H1 (cell line): ENCODE data around the gene SLC16A11. TPM values are rescaled to one million over a fixed set of nuclear protein-coding genes. Genes with fewer than 3 reads are reported as not detected.

Experiments used
- CTCF ChIA-PET: fragments of 300-600 bp; sonication (Branson Sonifier 250); formaldehyde crosslinking; loops from one replicate; lab custom pipeline; 2021; ENCODE audit not compliant: partially characterized antibody; lab: Charles Lee
- POLR2A ChIA-PET: fragments of 300-600 bp; sonication (Branson Sonifier 250); formaldehyde crosslinking; loops from one replicate; lab custom pipeline; 2021; ENCODE audit warnings: inconsistent platforms; ENCODE audit not compliant: partially characterized antibody; lab: Charles Lee
- DNase-seq, 2 experiments: peaks; one replicate each; pipeline versions ENCODE4 v3.0.0 to v3.0.0-alpha.2; 2010 to 2022; ENCODE audit warnings: low spot score in 2 of 2, low read depth in 1 of 2, mixed read lengths in 1 of 2
- FAIRE-seq: peaks from 2 replicates; lab custom pipeline; 2011; peaks lifted over from hg19 to GRCh38; lab: Jason Lieb, UNC
- H2AFZ ChIP-seq: 2 replicates; pipeline ENCODE4 v1.8.1; 2012; ENCODE audit warnings: low read length, inconsistent platforms
- H2AK5ac ChIP-seq: 2 replicates; pipeline ENCODE4 v1.6.1; 2013; ENCODE audit warnings: low read depth, low read length
- H2BK120ac ChIP-seq: replicated peaks from 2 replicates; pipeline ENCODE3; 2013; ENCODE audit warnings: low read depth, low read length, inconsistent platforms
- H2BK12ac ChIP-seq: 2 replicates; pipeline ENCODE4 v1.6.1; 2013; ENCODE audit warnings: low read depth, low read length
- H2BK15ac ChIP-seq: 2 replicates; pipeline ENCODE4 v1.6.1; 2013; ENCODE audit warnings: low read length
- H2BK20ac ChIP-seq: 2 replicates; pipeline ENCODE4 v1.6.1; 2013; ENCODE audit warnings: low read length
- H2BK5ac ChIP-seq: 2 replicates; pipeline ENCODE4 v1.6.1; 2013; ENCODE audit warnings: low read depth, low read length
- H3K14ac ChIP-seq: 2 replicates; pipeline ENCODE4 v1.6.1; 2013; ENCODE audit warnings: inconsistent platforms; ENCODE audit not compliant: insufficient read length
- H3K18ac ChIP-seq: 2 replicates; pipeline ENCODE4 v1.6.1; 2013; ENCODE audit warnings: low read length; ENCODE audit errors: extremely low read depth
- H3K23ac ChIP-seq: 2 replicates; pipeline ENCODE4 v1.6.1; 2013; ENCODE audit warnings: inconsistent platforms; ENCODE audit not compliant: insufficient read length
- H3K23me2 ChIP-seq: 2 replicates; pipeline ENCODE4 v1.6.1; 2013; ENCODE audit warnings: low read depth, low read length
- H3K27ac ChIP-seq: 2 replicates; pipeline ENCODE4 v1.6.1; 2011; ENCODE audit warnings: low read depth, low read length, inconsistent platforms
- H3K27me3 ChIP-seq, 4 experiments: replicated peaks in 1 of 4; 1 replicate in 1 of 4; 2 replicates in 3 of 4; pipeline versions ENCODE4 v1.6.1 to v1.8.1; 2011 to 2013; ENCODE audit warnings: low read length in 3 of 4, mild to moderate bottlenecking in 3 of 4, inconsistent platforms in 2 of 4, mixed read lengths in 2 of 4, moderate library complexity in 1 of 4; ENCODE audit not compliant: control insufficient read depth in 3 of 4, insufficient read depth in 3 of 4; ENCODE audit errors: extremely low read depth in 1 of 4
- H3K36me3 ChIP-seq, 4 experiments: 2 replicates each; pipeline versions ENCODE4 v1.6.1 to v1.8.1; 2011 to 2013; ENCODE audit warnings: mild to moderate bottlenecking in 4 of 4, low read length in 3 of 4, moderate library complexity in 2 of 4, control low read depth in 1 of 4, inconsistent platforms in 1 of 4; ENCODE audit not compliant: insufficient read depth in 4 of 4, control insufficient read depth in 2 of 4
- H3K4ac ChIP-seq: replicated peaks from 2 replicates; pipeline ENCODE3; 2013; ENCODE audit warnings: low read length, low read depth, mixed read lengths, inconsistent platforms; ENCODE audit not compliant: insufficient read length
- H3K4me1 ChIP-seq, 4 experiments: replicated peaks in 1 of 4; 1 replicate in 1 of 4; 2 replicates in 3 of 4; pipeline versions ENCODE4 v1.6.1 to v1.8.1; 2011 to 2013; ENCODE audit warnings: low read length in 3 of 4, inconsistent platforms in 2 of 4, mixed read lengths in 1 of 4; ENCODE audit not compliant: insufficient read depth in 4 of 4, control insufficient read depth in 3 of 4
- H3K4me2 ChIP-seq, 2 experiments: 2 replicates each; pipeline versions ENCODE4 v1.6.1 to v1.8.1; 2011 to 2013; ENCODE audit warnings: low read depth in 2 of 2, low read length in 2 of 2, control low read depth in 1 of 2, inconsistent platforms in 1 of 2, mild to moderate bottlenecking in 1 of 2; ENCODE audit not compliant: insufficient read depth in 1 of 2
- H3K4me3 ChIP-seq, 4 experiments: fragments of 200-600, 300-600 bp in 1 of 4; sonication (generic), shearing (Covaris generic), sonication (Bioruptor Twin) in 1 of 4; 2 replicates each; pipeline versions ENCODE4 v1.5.1 to v1.8.1; 2011 to 2016; ENCODE audit warnings: low read length in 4 of 4, low read depth in 3 of 4, control low read depth in 2 of 4, inconsistent platforms in 2 of 4, mild to moderate bottlenecking in 2 of 4, mixed read lengths in 1 of 4, moderate library complexity in 1 of 4; ENCODE audit not compliant: insufficient read depth in 2 of 4; ENCODE audit errors: extremely low read depth in 1 of 4
- H3K56ac ChIP-seq: replicated peaks from 2 replicates; pipeline ENCODE3; 2013; ENCODE audit warnings: low read depth, mild to moderate bottlenecking, mixed read lengths, low read length, inconsistent platforms; ENCODE audit not compliant: insufficient read length
- H3K79me1 ChIP-seq: 2 replicates; pipeline ENCODE4 v1.6.1; 2013; ENCODE audit warnings: low read depth, low read length, control low read depth
- H3K79me2 ChIP-seq, 2 experiments: 2 replicates each; pipeline versions ENCODE4 v1.6.1 to v1.8.1; 2012 to 2013; ENCODE audit warnings: low read length in 2 of 2, mild to moderate bottlenecking in 2 of 2, inconsistent platforms in 1 of 2; ENCODE audit not compliant: insufficient read depth in 2 of 2, control insufficient read depth in 1 of 2
- H3K9ac ChIP-seq, 4 experiments: replicated peaks in 1 of 4; 1 replicate in 1 of 4; 2 replicates in 3 of 4; pipeline versions ENCODE4 v1.6.1 to v1.8.1; 2011 to 2013; ENCODE audit warnings: low read depth in 3 of 4, low read length in 3 of 4, control low read depth in 2 of 4, mild to moderate bottlenecking in 2 of 4, moderate library complexity in 2 of 4, inconsistent platforms in 1 of 4; ENCODE audit errors: extremely low read depth in 1 of 4
- H3K9me3 ChIP-seq, 2 experiments: 2 replicates each; pipeline versions ENCODE4 v1.6.1 to v1.8.1; 2012 to 2013; ENCODE audit warnings: mild to moderate bottlenecking in 2 of 2, moderate library complexity in 2 of 2, control low read depth in 1 of 2, inconsistent platforms in 1 of 2, low read depth in 1 of 2, low read length in 1 of 2, mixed read lengths in 1 of 2; ENCODE audit not compliant: insufficient read depth in 2 of 2
- H4K20me1 ChIP-seq, 2 experiments: replicated peaks in 1 of 2; 2 replicates each; pipeline versions ENCODE3 to v1.8.1; 2011 to 2013; ENCODE audit warnings: inconsistent platforms in 2 of 2, low read length in 2 of 2, mild to moderate bottlenecking in 1 of 2; ENCODE audit not compliant: insufficient read depth in 2 of 2, control insufficient read depth in 1 of 2
- H4K5ac ChIP-seq: 2 replicates; pipeline ENCODE4 v1.6.1; 2013; ENCODE audit warnings: low read length, low read depth, mixed read lengths, inconsistent platforms; ENCODE audit not compliant: insufficient read length
- H4K8ac ChIP-seq: 2 replicates; pipeline ENCODE4 v1.8.0; 2013; ENCODE audit warnings: mild to moderate bottlenecking, moderate library complexity, low read length, inconsistent platforms; ENCODE audit not compliant: insufficient read depth; ENCODE audit errors: extremely low read depth
- H4K91ac ChIP-seq: replicated peaks from 2 replicates; pipeline ENCODE3; 2013; ENCODE audit warnings: low read length, mixed read lengths, inconsistent platforms; ENCODE audit not compliant: insufficient read length
- BRCA1 ChIP-seq: IDR thresholded peaks from 2 replicates; pipeline ENCODE4 v1.6.1; 2012; ENCODE audit warnings: low read depth, low read length, improper control_type of control experiment
- NRF1 ChIP-seq: IDR thresholded peaks from 2 replicates; pipeline ENCODE4 v1.6.1; 2011; ENCODE audit warnings: mild to moderate bottlenecking, low read depth, low read length, improper control_type of control experiment
- PHF8 ChIP-seq: fragments of 200-600 bp; sonication (generic); conservative IDR thresholded peaks from 2 replicates; pipeline ENCODE4 v1.7.1; 2012; ENCODE audit warnings: low read depth, mild to moderate bottlenecking, inconsistent platforms, low read length, moderate library complexity
- SP4 ChIP-seq: IDR thresholded peaks from 2 replicates; pipeline ENCODE4 v1.6.1; 2012; ENCODE audit warnings: low read length, inconsistent platforms
- WGBS, 2 experiments: shearing (Covaris generic) in 1 of 2; methylation state at CpG; one replicate each; pipeline versions ENCODE4 v1.1.6 to v1.1.7; 2013 to 2015; ENCODE audit warnings: low lambda C conversion rate in 2 of 2, mixed read lengths in 2 of 2, inconsistent platforms in 1 of 2, low coverage in 1 of 2, missing lambda C conversion rate in 1 of 2; ENCODE audit not compliant: insufficient replicate concordance in 2 of 2, insufficient coverage in 1 of 2, insufficient read length in 1 of 2; ENCODE audit errors: extremely low coverage in 1 of 2, missing lambda C conversion rate in 1 of 2; 5-methylcytosine and 5-hydroxymethylcytosine counted together
- polyA plus RNA-seq, 7 experiments: library from polyadenylated mRNA; depleted of rRNA in 3 of 7; stranded (reverse) in 5 of 7; unstranded in 2 of 7; fragments of >200 nt in 5 of 7; fragments of 200-250 nt in 2 of 7; gene quantifications; 1 replicate in 5 of 7; 2 replicates in 1 of 7; 4 replicates in 1 of 7; pipeline versions ENCODE4 v1.2.1 to v1.2.3, GENCODE V29; 2011 to 2013; ENCODE audit warnings: missing spikeins in 2 of 7, mixed read lengths in 2 of 7
- total RNA-seq: library from RNA; stranded (reverse); fragmentation: NEBNext Ultra II Directional; extraction: Animal tissue kit (Norgen Biotek cat#: 25700); gene quantifications from 2 replicates; pipeline ENCODE4 v1.2.1, GENCODE V29; 2021

The SLC16A11 gene
- total and polyA plus RNA-seq, 2 of the 8 experiments (the other 6 are each of a cell fraction or from before 2014, with no cell fraction given) = 0.35 to 0.39 TPM

- no peak overlapping the region for H3K56ac ChIP-seq
- H3K79me2 ChIP-seq = peaks cover 0 to 11% of the 10 kb centered on the region in 2 experiments; a peak in 2 of 4 replicates
- no peak overlapping the region for H3K4ac ChIP-seq
- TF ChIP-seq PHF8 = no peak
- TF ChIP-seq SP4 = no peak
- TF ChIP-seq BRCA1 = no peak
- TF ChIP-seq NRF1 = no peak
- H3K9me3 ChIP-seq = no peaks in the 10 kb centered on the region
- 0 out of 2 replicates have a peak overlapping the region, but pooled peaks have one; percentile 29 for H2BK15ac ChIP-seq
- H3K4me1 ChIP-seq = peaks cover 0 to 30% (median 16%) of the 10 kb centered on the region in 4 experiments; a peak in 6 of 7 replicates
- H3K4me3 ChIP-seq = no peak overlapping the region
- peaks cover 0 to 4% (median 2%) of the 10 kb centered on the region in 4 experiments; a peak in 3 of 8 replicates for H3K36me3 ChIP-seq
- 86% methylated on average over 11 of the region's 12 CpGs; no CpG with 5 or more reads in 1 of the 2 experiments for WGBS, 2 experiments
- no peak overlapping the region for H2BK12ac ChIP-seq
- no peak overlapping the region for H3K23ac ChIP-seq
- H4K91ac ChIP-seq = no peak overlapping the region
- H2AFZ ChIP-seq = no peak overlapping the region
- no peak for FAIRE-seq
- CTCF ChIA-PET = interaction anchor here (0.6 to 1.3 kb wide), 2 partner anchors 107 to 1102 kb away, joined by 3 to 7 read pairs; no protein-coding TSS in a partner anchor
- H2BK120ac ChIP-seq = no peak overlapping the region
- H2BK5ac ChIP-seq = no peak overlapping the region
- no peak overlapping the region for H3K27ac ChIP-seq
- no peak overlapping the region for H4K5ac ChIP-seq
- H2AK5ac ChIP-seq = no peak overlapping the region
- POLR2A ChIA-PET = no interaction called here
- no peak overlapping the region for H3K18ac ChIP-seq
- no peaks in the 10 kb centered on the region for H4K20me1 ChIP-seq
- H3K27me3 ChIP-seq = peaks cover 0 to 12% (median 10%) of the 10 kb centered on the region in 4 experiments; a peak in 6 of 7 replicates
- H3K4me2 ChIP-seq = no peak overlapping the region
- H3K23me2 ChIP-seq = peaks cover 16% of the 10 kb centered on the region
- H2BK20ac ChIP-seq = no peak overlapping the region
- no peak overlapping the region; the same call in 1 of the 2 replicates for H4K8ac ChIP-seq
- no peak overlapping the region for H3K9ac ChIP-seq
- no peaks in the 10 kb centered on the region for H3K79me1 ChIP-seq
- no peak for DNase-seq
- H3K14ac ChIP-seq = no peak overlapping the region
These were observed 26.1 kb downstream of the SLC16A11 start for GRCh38 chr17:7017827-7018200.
